ENCODE data around the gene MTHFD1L.

DNA sequence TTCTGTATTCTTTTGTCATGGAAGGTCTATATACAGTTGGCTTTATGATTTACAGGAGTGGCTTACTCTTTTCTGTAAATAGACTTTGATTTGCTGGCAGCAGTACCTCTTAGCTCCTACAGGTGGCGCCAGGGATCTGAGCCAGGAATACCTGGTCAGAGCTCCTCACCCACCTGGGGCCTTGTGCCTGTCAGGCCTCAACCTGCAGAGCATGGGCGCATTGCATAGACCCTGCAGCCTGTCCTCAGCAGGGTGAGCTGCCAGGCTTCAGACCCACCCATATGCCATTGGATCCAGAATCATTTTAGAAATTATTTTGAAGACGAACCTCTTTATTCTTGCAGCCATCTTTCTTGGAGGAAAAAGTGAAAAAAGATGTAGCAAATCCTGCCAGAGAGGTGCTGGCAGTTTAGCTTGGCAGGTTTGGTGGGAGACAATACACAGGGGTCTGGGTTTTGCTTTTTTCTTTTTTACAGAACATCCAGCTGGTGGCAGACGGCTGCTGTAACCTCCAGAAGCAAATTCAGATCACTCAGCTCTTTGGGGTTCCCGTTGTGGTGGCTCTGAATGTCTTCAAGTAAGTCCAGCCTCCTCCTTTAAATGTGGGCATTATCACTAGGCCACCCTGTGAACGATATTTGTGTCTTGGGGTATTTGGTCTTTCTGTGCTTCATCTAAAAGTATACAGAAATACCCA, 149.1 kb downstream of the MTHFD1L start:
- TF ChIP-seq, protein P1, sequence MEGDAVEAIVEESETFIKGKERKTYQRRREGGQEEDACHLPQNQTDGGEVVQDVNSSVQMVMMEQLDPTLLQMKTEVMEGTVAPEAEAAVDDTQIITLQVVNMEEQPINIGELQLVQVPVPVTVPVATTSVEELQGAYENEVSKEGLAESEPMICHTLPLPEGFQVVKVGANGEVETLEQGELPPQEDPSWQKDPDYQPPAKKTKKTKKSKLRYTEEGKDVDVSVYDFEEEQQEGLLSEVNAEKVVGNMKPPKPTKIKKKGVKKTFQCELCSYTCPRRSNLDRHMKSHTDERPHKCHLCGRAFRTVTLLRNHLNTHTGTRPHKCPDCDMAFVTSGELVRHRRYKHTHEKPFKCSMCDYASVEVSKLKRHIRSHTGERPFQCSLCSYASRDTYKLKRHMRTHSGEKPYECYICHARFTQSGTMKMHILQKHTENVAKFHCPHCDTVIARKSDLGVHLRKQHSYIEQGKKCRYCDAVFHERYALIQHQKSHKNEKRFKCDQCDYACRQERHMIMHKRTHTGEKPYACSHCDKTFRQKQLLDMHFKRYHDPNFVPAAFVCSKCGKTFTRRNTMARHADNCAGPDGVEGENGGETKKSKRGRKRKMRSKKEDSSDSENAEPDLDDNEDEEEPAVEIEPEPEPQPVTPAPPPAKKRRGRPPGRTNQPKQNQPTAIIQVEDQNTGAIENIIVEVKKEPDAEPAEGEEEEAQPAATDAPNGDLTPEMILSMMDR (conservative IDR thresholded peaks at IDR 0.05 in 1 of 2, IDR thresholded peaks at IDR 0.05 in 1 of 2; ENCODE audit: extremely low read depth in 1 of 2, insufficient read depth in 1 of 2, low read depth in 1 of 2, low read length in 2 of 2): peak; percentile 99
- TF ChIP-seq EZH2 (IDR thresholded peaks at IDR 0.05; ENCODE audit: borderline replicate concordance, low read length): no peak

Data from mammary epithelial cell (primary cell).